ENCODE data around the gene SLC35E3. TPM values are rescaled to one million over a fixed set of nuclear protein-coding genes. Genes with fewer than 3 reads are reported as not detected.
"Not testable (repeated sequence)": the region's sequence is repeated elsewhere in the genome, so short reads cannot be mapped to it uniquely, and the experiment has no call there.

The SLC35E3 gene
- total RNA-seq, 4 donors from 2014 or later = 2.8 to 6.9 (median 3.7) TPM

DNA sequence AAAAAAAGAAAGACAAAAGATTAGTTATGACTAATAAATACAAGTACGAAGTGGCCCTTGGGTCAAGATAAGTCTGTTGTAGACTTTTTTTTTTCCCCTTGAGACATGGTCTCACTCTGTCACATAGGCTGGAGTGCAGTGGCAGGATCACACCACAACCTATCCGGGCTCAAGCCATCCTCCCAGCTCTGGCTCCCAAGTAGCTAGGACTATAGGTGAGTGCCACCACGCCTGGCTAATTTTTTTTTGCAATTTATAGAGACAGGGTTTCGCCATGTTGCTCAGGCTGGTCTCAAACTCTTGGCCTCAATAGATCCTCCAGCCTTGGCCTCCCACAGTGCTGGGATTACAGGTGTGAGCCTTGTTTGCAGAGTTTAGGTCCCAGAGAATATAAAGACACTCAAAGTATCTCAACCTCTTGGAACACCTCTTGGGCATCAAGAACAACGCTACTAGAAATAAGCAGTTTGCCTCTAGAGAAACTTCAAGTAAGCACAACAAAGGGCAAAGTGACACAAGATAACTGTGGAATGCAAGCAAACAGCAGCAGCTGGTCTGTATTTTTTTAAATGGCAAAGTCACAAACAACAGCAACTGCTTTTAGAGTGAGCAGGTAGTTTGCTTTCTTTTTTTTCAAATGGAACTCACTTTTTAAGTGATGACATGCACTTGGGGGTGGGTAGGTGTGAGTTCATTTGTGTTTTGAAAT, 58.1 kb downstream of the SLC35E3 start:
- DNase-seq (ENCODE audit: low spot score) (no peak), ATAC-seq (ENCODE audit: low FRiP score) (no peak)
- TF ChIP-seq, protein P1, sequence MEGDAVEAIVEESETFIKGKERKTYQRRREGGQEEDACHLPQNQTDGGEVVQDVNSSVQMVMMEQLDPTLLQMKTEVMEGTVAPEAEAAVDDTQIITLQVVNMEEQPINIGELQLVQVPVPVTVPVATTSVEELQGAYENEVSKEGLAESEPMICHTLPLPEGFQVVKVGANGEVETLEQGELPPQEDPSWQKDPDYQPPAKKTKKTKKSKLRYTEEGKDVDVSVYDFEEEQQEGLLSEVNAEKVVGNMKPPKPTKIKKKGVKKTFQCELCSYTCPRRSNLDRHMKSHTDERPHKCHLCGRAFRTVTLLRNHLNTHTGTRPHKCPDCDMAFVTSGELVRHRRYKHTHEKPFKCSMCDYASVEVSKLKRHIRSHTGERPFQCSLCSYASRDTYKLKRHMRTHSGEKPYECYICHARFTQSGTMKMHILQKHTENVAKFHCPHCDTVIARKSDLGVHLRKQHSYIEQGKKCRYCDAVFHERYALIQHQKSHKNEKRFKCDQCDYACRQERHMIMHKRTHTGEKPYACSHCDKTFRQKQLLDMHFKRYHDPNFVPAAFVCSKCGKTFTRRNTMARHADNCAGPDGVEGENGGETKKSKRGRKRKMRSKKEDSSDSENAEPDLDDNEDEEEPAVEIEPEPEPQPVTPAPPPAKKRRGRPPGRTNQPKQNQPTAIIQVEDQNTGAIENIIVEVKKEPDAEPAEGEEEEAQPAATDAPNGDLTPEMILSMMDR (IDR thresholded peaks at IDR 0.05) = no peak

DNA sequence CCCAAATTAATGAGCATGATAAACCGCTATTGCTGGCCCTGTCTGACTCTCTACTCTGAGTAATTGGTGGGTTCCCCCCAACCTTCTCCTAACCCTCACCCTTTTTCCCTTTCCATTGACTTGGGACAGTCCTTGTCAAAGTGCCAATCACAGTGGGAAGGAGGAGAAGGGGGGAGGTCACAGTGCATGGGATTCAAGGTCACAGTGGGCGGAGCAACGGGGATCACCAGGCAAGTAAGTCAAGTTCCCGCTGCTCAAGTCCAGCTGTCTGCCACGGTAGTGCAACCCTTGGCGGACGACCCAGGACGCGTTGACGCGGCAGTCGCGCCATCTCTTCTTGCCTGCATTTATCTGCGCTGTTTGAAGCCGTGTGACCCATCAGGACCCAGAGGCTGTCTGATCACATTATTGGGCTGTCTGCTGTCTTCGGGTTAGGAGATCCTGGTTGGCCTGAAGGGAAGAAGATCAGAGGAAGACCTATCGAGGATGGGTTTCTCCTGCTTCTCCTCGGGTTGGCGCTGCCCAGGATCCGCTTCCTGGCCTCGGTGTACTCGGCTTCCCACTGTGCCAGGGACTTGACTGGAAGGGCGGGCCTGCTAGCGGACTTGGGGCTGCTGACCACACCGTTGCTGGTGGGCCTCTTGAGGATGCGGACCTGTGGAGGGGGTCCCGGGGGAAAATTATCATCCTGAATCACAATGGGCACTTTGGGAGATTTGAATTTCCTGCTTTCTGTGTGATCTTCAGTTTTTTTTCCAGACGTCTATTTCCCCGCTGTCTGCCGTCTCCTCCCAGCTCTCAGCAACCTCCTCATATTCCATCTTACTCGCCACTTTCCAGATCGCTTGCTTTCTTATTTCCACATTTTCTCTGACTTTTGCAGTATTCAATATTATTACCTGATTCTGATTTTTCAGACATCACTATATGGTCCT, 58.9 kb downstream of the SLC35E3 start:
- no peak for ATAC-seq (ENCODE audit: low FRiP score)
- DNase-seq (ENCODE audit: low spot score) = no peak
- TF ChIP-seq, protein P1 (IDR thresholded peaks at IDR 0.05) = no peak

DNA sequence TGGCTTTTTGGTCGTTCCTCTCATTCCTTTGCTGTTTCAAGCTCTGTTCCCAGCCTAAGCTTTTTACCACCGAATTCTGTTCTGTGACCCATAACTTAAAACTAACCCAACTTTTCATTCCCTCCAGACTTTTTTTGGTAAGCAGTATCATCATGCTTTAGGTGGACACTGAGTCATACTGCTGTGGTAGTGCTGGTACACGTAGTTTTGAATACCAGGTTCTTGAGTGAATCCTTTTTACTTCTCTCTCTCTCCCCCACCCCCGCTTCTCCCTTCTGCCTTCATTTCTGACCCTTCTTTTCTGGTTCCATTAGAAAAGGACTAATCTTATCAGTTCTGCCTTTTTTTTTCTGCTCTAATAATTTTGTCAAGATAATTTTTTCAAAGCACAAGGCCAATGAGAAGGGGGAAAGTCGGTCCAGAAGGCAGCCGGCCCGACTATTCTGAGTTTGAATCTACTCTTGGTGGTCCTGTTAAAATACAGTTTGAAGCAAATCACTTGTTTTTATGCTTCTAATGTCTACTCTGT, 59.7 kb downstream of the SLC35E3 start:
- DNase-seq (ENCODE audit: low spot score) (no peak), ATAC-seq (ENCODE audit: low FRiP score) (no peak)
- TF ChIP-seq, protein P1 (IDR thresholded peaks at IDR 0.05) = no peak

DNA sequence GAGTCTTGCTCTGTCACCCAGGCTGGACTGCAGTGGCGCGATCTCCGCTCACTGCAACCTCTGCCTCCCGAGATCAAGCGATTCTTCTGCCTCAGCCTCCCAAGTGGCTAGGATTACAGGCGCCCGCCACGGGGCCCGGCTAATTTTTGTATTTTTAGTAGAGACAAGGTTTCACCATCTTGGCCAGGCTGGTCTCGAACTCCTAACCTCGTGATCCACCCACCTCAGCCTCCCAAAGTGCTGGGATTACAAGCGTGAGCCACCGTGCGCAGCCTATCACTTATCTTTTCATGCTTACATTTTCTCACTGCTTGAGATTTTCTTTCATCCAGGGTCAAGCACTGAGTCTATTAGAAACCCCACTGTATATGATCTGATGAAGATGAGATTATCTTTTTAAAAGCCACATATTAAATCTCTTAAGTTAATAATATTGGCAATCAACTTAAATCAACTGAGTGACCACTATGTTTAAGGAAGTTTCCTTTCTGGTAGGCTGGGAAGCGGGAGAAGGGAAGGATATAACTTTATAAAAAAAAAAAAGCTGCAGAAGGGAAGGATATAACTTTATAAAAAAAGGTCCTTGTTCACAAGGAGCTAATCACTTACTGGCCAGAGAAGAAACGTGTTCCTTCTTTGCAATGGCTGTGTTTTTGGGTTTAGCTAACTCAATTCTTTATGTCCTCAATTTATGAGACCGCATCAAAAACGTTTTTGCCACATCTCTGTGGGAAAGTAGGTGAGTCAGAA, 60.7 kb downstream of the SLC35E3 start:
- no peak for ATAC-seq (ENCODE audit: low FRiP score)
- no peak for DNase-seq (ENCODE audit: low spot score)
- TF ChIP-seq, protein P1 (IDR thresholded peaks at IDR 0.05) = no peak

DNA sequence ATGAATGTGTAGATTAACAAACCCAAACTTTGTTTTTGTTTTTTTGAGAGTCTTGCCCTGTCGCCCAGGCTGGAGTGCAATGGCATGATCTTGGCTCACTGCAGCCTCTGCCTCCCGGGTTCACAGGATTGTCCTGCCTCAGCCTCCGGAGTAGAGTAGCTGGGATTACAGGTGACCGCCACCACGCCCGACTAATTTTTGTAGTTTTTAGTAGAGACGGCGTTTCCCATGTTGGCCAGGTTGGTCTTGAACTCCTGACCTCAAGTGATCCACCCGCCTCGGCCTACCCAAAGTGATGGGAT, 61.2 kb downstream of the SLC35E3 start:
- ATAC-seq (ENCODE audit: low FRiP score); DNase-seq (ENCODE audit: low spot score): not testable (repeated sequence)

DNA sequence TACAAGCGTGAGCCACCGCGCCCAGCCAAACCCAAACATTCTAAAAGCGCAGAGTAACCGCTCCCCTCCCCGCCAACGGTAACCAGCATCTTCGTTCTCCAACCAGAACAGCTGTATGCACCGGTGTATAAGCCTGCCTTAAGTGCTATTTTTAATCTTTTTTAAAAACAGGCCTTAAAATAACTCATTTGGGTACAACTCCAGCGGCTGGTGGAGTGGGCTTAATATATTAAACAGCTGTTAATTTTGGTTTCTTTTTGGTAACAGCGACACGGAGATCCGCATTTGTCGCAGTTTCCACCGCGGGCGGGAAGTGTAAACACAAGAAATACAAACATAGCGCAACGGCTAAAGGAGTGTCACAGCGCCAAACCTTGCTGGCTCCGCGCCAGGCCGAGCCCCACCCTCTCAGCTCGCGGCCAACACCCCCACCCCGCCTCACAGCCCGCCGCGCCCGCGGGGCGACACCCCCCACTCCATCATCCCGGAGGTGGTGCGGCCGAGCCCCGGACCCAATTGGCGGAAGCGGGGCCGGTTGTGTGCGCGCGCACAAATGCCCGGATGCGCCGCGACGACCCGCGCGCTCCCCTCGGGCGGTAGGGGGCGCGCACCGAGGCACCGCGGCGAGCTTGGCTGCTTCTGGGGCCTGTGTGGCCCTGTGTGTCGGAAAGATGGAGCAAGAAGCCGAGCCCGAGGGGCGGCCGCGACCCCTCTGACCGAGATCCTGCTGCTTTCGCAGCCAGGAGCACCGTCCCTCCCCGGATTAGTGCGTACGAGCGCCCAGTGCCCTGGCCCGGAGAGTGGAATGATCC, 61.8 kb downstream of the SLC35E3 start, which contains the start of gene MDM2:
MDM2 (plus strand) TSS at position 602 of the 812 bp plus-strand sequence. CDS start 301 bp downstream, outside the sequence.
- ATAC-seq (ENCODE audit: low FRiP score) (peak; percentile 96), DNase-seq (ENCODE audit: low spot score) (peak; percentile 78)
- TF ChIP-seq, protein P1 (IDR thresholded peaks at IDR 0.05) = peak in 1 of 3 donors; percentile 73

Measured in omental fat pad (tissue), 4 donors.